H1 (cell line): ENCODE measurements around the gene ADAMTS6. TPM values are rescaled to one million over a fixed set of nuclear protein-coding genes. Genes with fewer than 3 reads are reported as not detected.

ENCODE experiments used
- CTCF ChIA-PET: fragments of 300-600 bp; sonication (Branson Sonifier 250); formaldehyde crosslinking; loops from one replicate; lab custom pipeline; 2021; ENCODE audit not compliant: partially characterized antibody; lab: Charles Lee
- POLR2A ChIA-PET: fragments of 300-600 bp; sonication (Branson Sonifier 250); formaldehyde crosslinking; loops from one replicate; lab custom pipeline; 2021; ENCODE audit warnings: inconsistent platforms; ENCODE audit not compliant: partially characterized antibody; lab: Charles Lee
- DNase-seq, 2 experiments: peaks; one replicate each; pipeline versions ENCODE4 v3.0.0 to v3.0.0-alpha.2; 2010 to 2022; ENCODE audit warnings: low spot score in 2 of 2, low read depth in 1 of 2, mixed read lengths in 1 of 2
- FAIRE-seq: peaks from 2 replicates; lab custom pipeline; 2011; peaks lifted over from hg19 to GRCh38; lab: Jason Lieb, UNC
- H2AFZ ChIP-seq: 2 replicates; pipeline ENCODE4 v1.8.1; 2012; ENCODE audit warnings: low read length, inconsistent platforms
- H2AK5ac ChIP-seq: 2 replicates; pipeline ENCODE4 v1.6.1; 2013; ENCODE audit warnings: low read depth, low read length
- H2BK120ac ChIP-seq: replicated peaks from 2 replicates; pipeline ENCODE3; 2013; ENCODE audit warnings: low read depth, low read length, inconsistent platforms
- H2BK12ac ChIP-seq: 2 replicates; pipeline ENCODE4 v1.6.1; 2013; ENCODE audit warnings: low read depth, low read length
- H2BK15ac ChIP-seq: 2 replicates; pipeline ENCODE4 v1.6.1; 2013; ENCODE audit warnings: low read length
- H2BK20ac ChIP-seq: 2 replicates; pipeline ENCODE4 v1.6.1; 2013; ENCODE audit warnings: low read length
- H2BK5ac ChIP-seq: 2 replicates; pipeline ENCODE4 v1.6.1; 2013; ENCODE audit warnings: low read depth, low read length
- H3K14ac ChIP-seq: 2 replicates; pipeline ENCODE4 v1.6.1; 2013; ENCODE audit warnings: inconsistent platforms; ENCODE audit not compliant: insufficient read length
- H3K18ac ChIP-seq: 2 replicates; pipeline ENCODE4 v1.6.1; 2013; ENCODE audit warnings: low read length; ENCODE audit errors: extremely low read depth
- H3K23ac ChIP-seq: 2 replicates; pipeline ENCODE4 v1.6.1; 2013; ENCODE audit warnings: inconsistent platforms; ENCODE audit not compliant: insufficient read length
- H3K23me2 ChIP-seq: 2 replicates; pipeline ENCODE4 v1.6.1; 2013; ENCODE audit warnings: low read depth, low read length
- H3K27ac ChIP-seq: 2 replicates; pipeline ENCODE4 v1.6.1; 2011; ENCODE audit warnings: low read depth, low read length, inconsistent platforms
- H3K27me3 ChIP-seq, 4 experiments: replicated peaks in 1 of 4; 1 replicate in 1 of 4; 2 replicates in 3 of 4; pipeline versions ENCODE4 v1.6.1 to v1.8.1; 2011 to 2013; ENCODE audit warnings: low read length in 3 of 4, mild to moderate bottlenecking in 3 of 4, inconsistent platforms in 2 of 4, mixed read lengths in 2 of 4, moderate library complexity in 1 of 4; ENCODE audit not compliant: control insufficient read depth in 3 of 4, insufficient read depth in 3 of 4; ENCODE audit errors: extremely low read depth in 1 of 4
- H3K36me3 ChIP-seq, 4 experiments: 2 replicates each; pipeline versions ENCODE4 v1.6.1 to v1.8.1; 2011 to 2013; ENCODE audit warnings: mild to moderate bottlenecking in 4 of 4, low read length in 3 of 4, moderate library complexity in 2 of 4, control low read depth in 1 of 4, inconsistent platforms in 1 of 4; ENCODE audit not compliant: insufficient read depth in 4 of 4, control insufficient read depth in 2 of 4
- H3K4ac ChIP-seq: replicated peaks from 2 replicates; pipeline ENCODE3; 2013; ENCODE audit warnings: low read length, low read depth, mixed read lengths, inconsistent platforms; ENCODE audit not compliant: insufficient read length
- H3K4me1 ChIP-seq, 4 experiments: replicated peaks in 1 of 4; 1 replicate in 1 of 4; 2 replicates in 3 of 4; pipeline versions ENCODE4 v1.6.1 to v1.8.1; 2011 to 2013; ENCODE audit warnings: low read length in 3 of 4, inconsistent platforms in 2 of 4, mixed read lengths in 1 of 4; ENCODE audit not compliant: insufficient read depth in 4 of 4, control insufficient read depth in 3 of 4
- H3K4me2 ChIP-seq, 2 experiments: 2 replicates each; pipeline versions ENCODE4 v1.6.1 to v1.8.1; 2011 to 2013; ENCODE audit warnings: low read depth in 2 of 2, low read length in 2 of 2, control low read depth in 1 of 2, inconsistent platforms in 1 of 2, mild to moderate bottlenecking in 1 of 2; ENCODE audit not compliant: insufficient read depth in 1 of 2
- H3K4me3 ChIP-seq, 4 experiments: fragments of 200-600, 300-600 bp in 1 of 4; sonication (generic), shearing (Covaris generic), sonication (Bioruptor Twin) in 1 of 4; 2 replicates each; pipeline versions ENCODE4 v1.5.1 to v1.8.1; 2011 to 2016; ENCODE audit warnings: low read length in 4 of 4, low read depth in 3 of 4, control low read depth in 2 of 4, inconsistent platforms in 2 of 4, mild to moderate bottlenecking in 2 of 4, mixed read lengths in 1 of 4, moderate library complexity in 1 of 4; ENCODE audit not compliant: insufficient read depth in 2 of 4; ENCODE audit errors: extremely low read depth in 1 of 4
- H3K56ac ChIP-seq: replicated peaks from 2 replicates; pipeline ENCODE3; 2013; ENCODE audit warnings: low read depth, mild to moderate bottlenecking, mixed read lengths, low read length, inconsistent platforms; ENCODE audit not compliant: insufficient read length
- H3K79me1 ChIP-seq: 2 replicates; pipeline ENCODE4 v1.6.1; 2013; ENCODE audit warnings: low read depth, low read length, control low read depth
- H3K79me2 ChIP-seq, 2 experiments: 2 replicates each; pipeline versions ENCODE4 v1.6.1 to v1.8.1; 2012 to 2013; ENCODE audit warnings: low read length in 2 of 2, mild to moderate bottlenecking in 2 of 2, inconsistent platforms in 1 of 2; ENCODE audit not compliant: insufficient read depth in 2 of 2, control insufficient read depth in 1 of 2
- H3K9ac ChIP-seq, 4 experiments: replicated peaks in 1 of 4; 1 replicate in 1 of 4; 2 replicates in 3 of 4; pipeline versions ENCODE4 v1.6.1 to v1.8.1; 2011 to 2013; ENCODE audit warnings: low read depth in 3 of 4, low read length in 3 of 4, control low read depth in 2 of 4, mild to moderate bottlenecking in 2 of 4, moderate library complexity in 2 of 4, inconsistent platforms in 1 of 4; ENCODE audit errors: extremely low read depth in 1 of 4
- H3K9me3 ChIP-seq, 2 experiments: 2 replicates each; pipeline versions ENCODE4 v1.6.1 to v1.8.1; 2012 to 2013; ENCODE audit warnings: mild to moderate bottlenecking in 2 of 2, moderate library complexity in 2 of 2, control low read depth in 1 of 2, inconsistent platforms in 1 of 2, low read depth in 1 of 2, low read length in 1 of 2, mixed read lengths in 1 of 2; ENCODE audit not compliant: insufficient read depth in 2 of 2
- H4K20me1 ChIP-seq, 2 experiments: replicated peaks in 1 of 2; 2 replicates each; pipeline versions ENCODE3 to v1.8.1; 2011 to 2013; ENCODE audit warnings: inconsistent platforms in 2 of 2, low read length in 2 of 2, mild to moderate bottlenecking in 1 of 2; ENCODE audit not compliant: insufficient read depth in 2 of 2, control insufficient read depth in 1 of 2
- H4K5ac ChIP-seq: 2 replicates; pipeline ENCODE4 v1.6.1; 2013; ENCODE audit warnings: low read length, low read depth, mixed read lengths, inconsistent platforms; ENCODE audit not compliant: insufficient read length
- H4K8ac ChIP-seq: 2 replicates; pipeline ENCODE4 v1.8.0; 2013; ENCODE audit warnings: mild to moderate bottlenecking, moderate library complexity, low read length, inconsistent platforms; ENCODE audit not compliant: insufficient read depth; ENCODE audit errors: extremely low read depth
- H4K91ac ChIP-seq: replicated peaks from 2 replicates; pipeline ENCODE3; 2013; ENCODE audit warnings: low read length, mixed read lengths, inconsistent platforms; ENCODE audit not compliant: insufficient read length
- EZH2 ChIP-seq: fragments of 200-600 bp; sonication (generic); IDR thresholded peaks from 2 replicates; pipeline ENCODE4 v1.7.1; 2012; ENCODE audit warnings: low read depth, mild to moderate bottlenecking, moderate library complexity, low read length, inconsistent platforms; ENCODE audit not compliant: severe bottlenecking
- TEAD4 ChIP-seq: IDR thresholded peaks from 2 replicates; pipeline ENCODE4 v1.6.1; 2012; ENCODE audit warnings: low read depth, low read length, inconsistent platforms, mixed read lengths
- WGBS, 2 experiments: shearing (Covaris generic) in 1 of 2; methylation state at CpG; one replicate each; pipeline versions ENCODE4 v1.1.6 to v1.1.7; 2013 to 2015; ENCODE audit warnings: low lambda C conversion rate in 2 of 2, mixed read lengths in 2 of 2, inconsistent platforms in 1 of 2, low coverage in 1 of 2, missing lambda C conversion rate in 1 of 2; ENCODE audit not compliant: insufficient replicate concordance in 2 of 2, insufficient coverage in 1 of 2, insufficient read length in 1 of 2; ENCODE audit errors: extremely low coverage in 1 of 2, missing lambda C conversion rate in 1 of 2; 5-methylcytosine and 5-hydroxymethylcytosine counted together
- polyA plus RNA-seq, 7 experiments: library from polyadenylated mRNA; depleted of rRNA in 3 of 7; stranded (reverse) in 5 of 7; unstranded in 2 of 7; fragments of >200 nt in 5 of 7; fragments of 200-250 nt in 2 of 7; gene quantifications; 1 replicate in 5 of 7; 2 replicates in 1 of 7; 4 replicates in 1 of 7; pipeline versions ENCODE4 v1.2.1 to v1.2.3, GENCODE V29; 2011 to 2013; ENCODE audit warnings: missing spikeins in 2 of 7, mixed read lengths in 2 of 7
- total RNA-seq: library from RNA; stranded (reverse); fragmentation: NEBNext Ultra II Directional; extraction: Animal tissue kit (Norgen Biotek cat#: 25700); gene quantifications from 2 replicates; pipeline ENCODE4 v1.2.1, GENCODE V29; 2021

ADAMTS6 gene
- total and polyA plus RNA-seq, 2 of the 8 experiments (the other 6 are each of a cell fraction or from before 2014, with no cell fraction given) = 0.74 to 2.4 TPM

- Histone ChIP-seq H3K4me3 (no peak overlapping the region), H3K79me1 (no peaks in the 10 kb centered on the region), H4K91ac (no peak overlapping the region), H2BK20ac (no peak overlapping the region), H3K56ac (no peak overlapping the region), H3K4me1 (no peaks in the 10 kb centered on the region), H4K20me1 (no peaks in the 10 kb centered on the region), H3K4me2 (no peak overlapping the region), H2BK5ac (no peak overlapping the region), H2BK12ac (no peak overlapping the region), H2AK5ac (no peak overlapping the region), H3K23me2 (no peaks in the 10 kb centered on the region), H3K36me3 (no peaks in the 10 kb centered on the region), H2AFZ (no peak overlapping the region), H2BK120ac (no peak overlapping the region), H4K5ac (no peak overlapping the region), H3K79me2 (no peaks in the 10 kb centered on the region), H3K18ac (no peak overlapping the region), H3K23ac (no peak overlapping the region), H3K9me3 (no peaks in the 10 kb centered on the region), H2BK15ac (no peak overlapping the region), H3K27ac (no peak overlapping the region), H3K9ac (no peak overlapping the region), H3K14ac (no peak overlapping the region), H3K27me3 (no peaks in the 10 kb centered on the region), H4K8ac (no peak overlapping the region), H3K4ac (no peak overlapping the region)
- WGBS, 2 experiments = 80% methylated on average over 4 of the region's 4 CpGs; no CpG with 5 or more reads in 1 of the 2 experiments
- TF ChIP-seq TEAD4 (no peak), EZH2 (no peak)
- ChIA-PET CTCF (no interaction called here), POLR2A (no interaction called here)
- FAIRE-seq (no peak), DNase-seq (no peak)
These were observed 39.9 kb downstream of the ADAMTS6 start for GRCh38 chr5:65441800-65442199.
